PC-9 (cell line): ENCODE data around the gene SAMD11. TPM values are rescaled to one million over a fixed set of nuclear protein-coding genes. Genes with fewer than 3 reads are reported as not detected.
"Not testable (repeated sequence)": the region's sequence is repeated elsewhere in the genome, so short reads cannot be mapped to it uniquely, and the experiment has no call there.

Experiments
- BruUV-seq: library from RNA; stranded (reverse); fragments of 400-500 nt; replicated peaks from 2 replicates; lab custom pipeline; 2021; lab: Mats Ljungman, UMichigan
- CTCF ChIA-PET: fragments of 300-600 bp; sonication (Branson Sonifier 250); formaldehyde crosslinking; loops from one replicate; lab custom pipeline; 2022; ENCODE audit warnings: antibody characterized with exemption; lab: Charles Lee
- POLR2A ChIA-PET: fragments of 300-600 bp; sonication (Branson Sonifier 250); formaldehyde crosslinking; loops from one replicate; lab custom pipeline; 2022; ENCODE audit warnings: antibody characterized with exemption; ENCODE audit not compliant: unreplicated experiment; lab: Charles Lee
- DNase-seq, 2 experiments: peaks; one replicate each; pipeline versions ENCODE4 v3.0.0 to v3.0.0-alpha.2; 2015 to 2022; ENCODE audit warnings: mixed read lengths in 1 of 2
- H2AFZ ChIP-seq: fragments of 200-600 bp; sonication (generic); 2 replicates; pipeline ENCODE4 v1.8.1; 2017; ENCODE audit warnings: antibody characterized with exemption
- H3F3A ChIP-seq: fragments of 200-600 bp; sonication (generic); 2 replicates; pipeline ENCODE4 v1.8.1; 2017; ENCODE audit warnings: antibody characterized with exemption, mild to moderate bottlenecking, low read depth; ENCODE audit not compliant: insufficient read depth
- H3K27ac ChIP-seq: fragments of 200-600 bp; sonication (generic); 2 replicates; pipeline ENCODE4 v1.6.1; 2016; ENCODE audit warnings: mixed run types
- H3K27me3 ChIP-seq: fragments of 200-600 bp; sonication (generic); 2 replicates; pipeline ENCODE4 v1.6.1; 2016; ENCODE audit warnings: low read depth, mixed run types; ENCODE audit not compliant: insufficient read depth
- H3K36me3 ChIP-seq: fragments of 200-600 bp; sonication (generic); 2 replicates; pipeline ENCODE4 v1.6.1; 2016; ENCODE audit warnings: low read depth, mixed run types
- H3K4me1 ChIP-seq: fragments of 200-600 bp; sonication (generic); replicated peaks from 2 replicates; pipeline ENCODE4 v1.6.1; 2016; ENCODE audit warnings: mixed run types; ENCODE audit not compliant: insufficient read depth
- H3K4me2 ChIP-seq: fragments of 200-600 bp; sonication (generic); 2 replicates; pipeline ENCODE4 v1.6.1; 2017; ENCODE audit warnings: mixed run types
- H3K4me3 ChIP-seq: fragments of 200-600 bp; sonication (generic); 2 replicates; pipeline ENCODE4 v1.6.1; 2016; ENCODE audit warnings: mixed run types
- H3K79me2 ChIP-seq: fragments of 200-600 bp; sonication (generic); 2 replicates; pipeline ENCODE4 v1.6.1; 2017; ENCODE audit warnings: low read depth, mixed run types
- H3K9me2 ChIP-seq: fragments of 200-600 bp; sonication (generic); 2 replicates; pipeline ENCODE4 v1.8.1; 2017; ENCODE audit warnings: mild to moderate bottlenecking; ENCODE audit not compliant: insufficient read depth
- H3K9me3 ChIP-seq: fragments of 200-600 bp; sonication (generic); 2 replicates; pipeline ENCODE4 v1.8.1; 2016; ENCODE audit warnings: low read depth; ENCODE audit not compliant: insufficient read depth
- H4K20me1 ChIP-seq: fragments of 200-600 bp; sonication (generic); 2 replicates; pipeline ENCODE4 v1.8.1; 2017; ENCODE audit not compliant: insufficient read depth
- CTCF ChIP-seq: fragments of 200-600 bp; sonication (generic); conservative IDR thresholded peaks from 2 replicates; pipeline ENCODE4 v1.6.1; 2017; ENCODE audit warnings: mixed run types, antibody characterized with exemption, mild to moderate bottlenecking, moderate library complexity
- EZH2 ChIP-seq: fragments of 200-600 bp; sonication (generic); IDR thresholded peaks from 2 replicates; pipeline ENCODE4 v1.8.0; 2017; ENCODE audit warnings: antibody characterized with exemption, low read depth
- intact Hi-C: fragments of 100-400 bp; cut with micrococcal nuclease; formaldehyde crosslinking; loops from one replicate; pipeline ENCODE4 v1.10.0; 2022; ENCODE audit not compliant: unreplicated experiment
- total RNA-seq: library from RNA; stranded (reverse); gene quantifications from 2 replicates; pipeline ENCODE4 v1.2.3, GENCODE V29; 2021

Gene SAMD11
- total RNA-seq, 1 experiment from 2014 or later: 0.59 TPM

DNA sequence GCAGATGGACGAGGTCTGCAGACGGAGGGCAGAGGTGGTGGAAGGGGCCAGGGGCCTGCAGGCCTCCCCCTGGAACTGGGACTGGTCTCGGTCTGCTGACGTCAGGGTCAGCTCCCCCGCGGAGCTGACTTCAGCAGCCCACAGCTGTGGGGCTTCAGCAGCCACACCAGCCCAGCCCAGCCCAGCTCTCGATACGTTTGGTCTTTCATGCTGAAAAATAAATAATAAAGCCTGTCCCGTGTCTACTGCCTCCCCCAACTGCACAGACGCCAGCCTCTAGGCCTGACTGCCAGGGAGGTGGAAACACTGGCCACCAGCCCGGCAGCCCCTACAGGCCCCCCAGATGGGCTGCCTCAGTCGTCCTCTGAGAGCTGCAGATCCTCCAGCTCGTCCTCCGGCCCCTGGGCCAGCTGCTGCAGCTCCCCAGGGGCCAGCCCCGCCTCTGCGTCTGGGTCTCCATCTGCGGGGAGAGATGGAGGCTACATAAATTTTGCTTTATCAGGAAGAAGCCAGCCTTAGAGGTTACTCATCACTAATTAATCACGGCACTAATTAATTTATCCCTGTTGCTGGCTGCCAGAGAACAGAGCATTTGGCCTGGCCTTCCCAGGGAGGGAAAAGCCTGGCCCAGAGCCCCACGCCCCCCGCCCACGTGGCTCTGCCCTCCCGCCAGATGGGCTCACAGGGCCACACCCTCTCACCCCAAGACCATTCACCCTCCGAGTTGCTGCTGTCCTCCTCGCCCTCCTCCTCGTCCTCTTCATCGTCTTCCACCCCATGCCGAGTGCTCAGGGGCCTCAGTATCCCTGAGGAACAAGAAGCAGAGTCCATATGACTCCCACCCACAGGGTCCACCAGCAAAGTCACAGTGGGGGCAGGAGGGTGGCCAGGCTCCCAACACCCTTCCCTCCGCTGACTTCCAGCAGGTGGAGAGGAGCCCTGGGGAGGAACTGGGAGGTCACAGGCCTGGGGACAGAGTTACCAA lies 20.9 kb downstream of the SAMD11 start:
- no peak overlapping the region for H3K4me2 ChIP-seq
- H3K4me3 ChIP-seq: no peak overlapping the region
- peaks cover 27% of the 10 kb centered on the region for H3K27me3 ChIP-seq
- peaks cover 8% of the 10 kb centered on the region for H4K20me1 ChIP-seq
- TF ChIP-seq EZH2: no peak
- TF ChIP-seq CTCF: no peak
- ChIA-PET CTCF (interaction anchor here (0.7 kb wide), 1 partner anchor 11 kb away, joined by 3 read pairs; no protein-coding TSS in a partner anchor), POLR2A (no interaction called here)
- no peak for DNase-seq
- H3K4me1 ChIP-seq: peaks cover 15% of the 10 kb centered on the region; the same call in 1 of the 2 replicates
- BruUV-seq: TSS peak; percentile 57
- no peaks in the 10 kb centered on the region for H3K36me3 ChIP-seq
- peaks cover 21% of the 10 kb centered on the region; the same call in 1 of the 2 replicates for H3F3A ChIP-seq
- H3K79me2 ChIP-seq: no peaks in the 10 kb centered on the region
- H3K9me3 ChIP-seq: no peaks in the 10 kb centered on the region
- no peak overlapping the region for H3K27ac ChIP-seq
- H3K9me2 ChIP-seq: no peaks in the 10 kb centered on the region
- no peak overlapping the region for H2AFZ ChIP-seq
- intact Hi-C loops: no loop called here

DNA sequence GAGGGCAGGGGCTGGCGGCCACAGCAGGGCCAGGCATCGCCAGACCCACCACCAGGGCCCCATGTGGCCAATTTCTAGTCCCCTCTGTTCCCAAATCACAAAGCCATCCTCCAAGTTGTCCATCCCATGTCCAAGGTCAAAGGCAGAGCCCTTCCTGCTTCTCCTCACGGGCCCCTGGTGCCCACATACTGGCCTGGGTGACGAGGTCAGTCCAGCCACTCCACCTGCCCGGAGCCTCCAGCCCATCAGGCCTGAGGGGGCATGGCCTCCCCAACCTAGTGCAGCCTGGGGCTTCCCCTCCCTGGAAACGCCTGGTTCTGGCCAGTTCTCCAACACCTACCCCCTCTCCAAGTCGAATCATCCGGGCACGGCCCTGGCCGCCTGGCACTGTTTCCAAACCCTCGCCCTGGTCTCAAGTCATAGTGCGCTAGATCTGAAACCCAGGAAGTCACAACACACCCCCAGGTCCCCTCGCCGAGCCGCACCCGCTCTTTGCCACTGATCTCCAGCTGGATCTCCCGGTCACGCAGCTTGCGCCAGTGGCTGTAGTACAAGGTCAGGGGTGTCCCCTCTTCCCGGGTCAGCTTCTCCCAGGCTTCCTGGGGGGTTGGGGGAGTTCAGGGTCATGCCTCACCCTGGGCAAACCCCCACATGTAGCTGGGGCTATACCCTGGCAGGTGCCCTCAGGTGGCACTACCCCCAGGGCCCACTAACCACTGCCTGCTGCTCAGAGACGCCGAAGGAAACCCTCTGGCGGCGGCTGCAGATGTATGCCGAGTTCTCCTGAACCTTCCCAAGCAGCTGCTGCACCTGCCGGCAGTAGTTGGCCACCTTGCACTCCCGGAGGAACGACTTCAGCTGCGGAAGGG lies 22.2 kb downstream of the SAMD11 start:
- peaks cover 21% of the 10 kb centered on the region for H3K27me3 ChIP-seq
- peaks cover 5% of the 10 kb centered on the region; the same call in 1 of the 2 replicates for H3K4me1 ChIP-seq
- no peak for DNase-seq
- H2AFZ ChIP-seq: no peak overlapping the region
- POLR2A ChIA-PET: no interaction called here
- no peak overlapping the region for H3K4me2 ChIP-seq
- BruUV-seq: no TSS peak
- H3K79me2 ChIP-seq: no peaks in the 10 kb centered on the region
- H3K9me3 ChIP-seq: no peaks in the 10 kb centered on the region
- peaks cover 15% of the 10 kb centered on the region; the same call in 1 of the 2 replicates for H3F3A ChIP-seq
- CTCF ChIA-PET: interaction anchor here (0.6 kb wide), 1 partner anchor 916 kb away, joined by 5 read pairs; no protein-coding TSS in a partner anchor
- no peaks in the 10 kb centered on the region for H3K9me2 ChIP-seq
- no peaks in the 10 kb centered on the region for H3K36me3 ChIP-seq
- peaks cover 8% of the 10 kb centered on the region for H4K20me1 ChIP-seq
- H3K4me3 ChIP-seq: no peak overlapping the region
- no peak for TF ChIP-seq EZH2
- no peak for TF ChIP-seq CTCF
- intact Hi-C loops: no loop called here
- H3K27ac ChIP-seq: no peak overlapping the region

DNA sequence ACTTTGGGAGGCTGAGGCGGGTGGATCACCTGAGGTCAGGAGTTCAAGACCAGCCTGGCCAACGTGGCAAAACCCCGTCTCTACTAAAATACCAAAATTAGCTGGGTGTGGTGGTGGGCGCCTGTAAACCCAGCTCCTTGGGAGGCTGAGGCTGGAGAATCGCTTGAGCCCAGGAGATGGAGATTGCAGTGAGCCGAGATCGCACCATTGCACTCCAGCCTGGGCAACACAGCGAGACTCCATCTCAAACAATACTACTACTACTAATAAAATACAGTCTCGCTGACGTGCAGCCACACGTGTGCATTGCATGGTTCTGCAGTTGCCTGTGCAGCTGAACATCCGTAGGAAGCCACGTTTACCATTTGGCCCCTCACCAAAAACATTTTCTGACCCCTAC lies 23.1 kb downstream of the SAMD11 start:
- H3K27ac ChIP-seq, BruUV-seq, H2AFZ ChIP-seq, POLR2A ChIA-PET, H3K4me2 ChIP-seq, H3F3A ChIP-seq, H3K9me3 ChIP-seq, H3K4me1 ChIP-seq, H3K79me2 ChIP-seq, H3K9me2 ChIP-seq, H3K36me3 ChIP-seq, intact Hi-C loops, DNase-seq, H3K4me3 ChIP-seq: not testable (repeated sequence)
- peaks cover 13% of the 10 kb centered on the region for H4K20me1 ChIP-seq
- CTCF ChIA-PET: interaction anchor here (0.6 kb wide), 1 partner anchor 915 kb away, joined by 5 read pairs; no protein-coding TSS in a partner anchor
- H3K27me3 ChIP-seq: peaks cover 13% of the 10 kb centered on the region
